Left lung (tissue), 10 donors: ENCODE data around the gene CORO7. TPM values are rescaled to one million over a fixed set of nuclear protein-coding genes. Genes with fewer than 3 reads are reported as not detected.

Experiments used
- ATAC-seq: fragments of 200-7000 bp; cut with Tn5 transposase; one replicate; pipeline ENCODE4 v1.9.1; 2020; ENCODE audit warnings: moderate library complexity
- DNase-seq, 4 donors: peaks; one replicate each; pipeline ENCODE4 v3.0.0-alpha.2; 2013 to 2020
- H3K27ac ChIP-seq, 2 donors: fragments of 200-600 bp; sonication (generic) in 1 of 2; one replicate each; pipeline versions ENCODE4 v1.5.0 to v1.8.0; 2020 to 2021
- H3K27me3 ChIP-seq, 2 donors: fragments of 200-600 bp; sonication (generic) in 1 of 2; one replicate each; pipeline versions ENCODE4 v1.5.0 to v1.8.0; 2020 to 2021
- H3K36me3 ChIP-seq, 2 donors: fragments of 200-600 bp; sonication (generic) in 1 of 2; one replicate each; pipeline versions ENCODE4 v1.5.0 to v1.8.0; 2020 to 2021
- H3K4me1 ChIP-seq, 2 donors: fragments of 200-600 bp; one replicate each; pipeline ENCODE4 v1.8.0; 2021
- H3K4me3 ChIP-seq, 2 donors: fragments of 200-600 bp; sonication (generic) in 1 of 2; one replicate each; pipeline versions ENCODE4 v1.5.0 to v1.8.0; 2020 to 2021; ENCODE audit warnings: mild to moderate bottlenecking in 1 of 2
- H3K9me3 ChIP-seq, 2 donors: fragments of 200-600 bp; sonication (generic) in 1 of 2; one replicate each; pipeline versions ENCODE4 v1.5.0 to v1.8.0; 2020 to 2021
- CTCF ChIP-seq, 2 donors: fragments of 200-600 bp; sonication (generic) in 1 of 2; IDR thresholded peaks; one replicate each; pipeline versions ENCODE4 v1.5.0 to v1.8.0; 2021; ENCODE audit warnings: antibody characterized with exemption in 2 of 2
- intact Hi-C, 2 donors: fragments of 100-400 bp; cut with DNase I; formaldehyde crosslinking; loops; one replicate each; pipeline versions ENCODE4 v1.11.2 to v1.14.2; 2022
- polyA plus RNA-seq, 6 donors: library from polyadenylated mRNA; unstranded; fragments of 120-200 nt; gene quantifications; one replicate each; pipeline ENCODE4 v1.2.1, GENCODE V29; 2013; ENCODE audit not compliant: insufficient read length in 6 of 6
- total RNA-seq, 2 donors: library from RNA; stranded (reverse); fragmentation: NEBNext Ultra II Directional; extraction: Animal tissue kit (Norgen Biotek cat#: 25700); gene quantifications; one replicate each; pipeline ENCODE4 v1.2.1, GENCODE V29; 2021
- donor health status: DM: no; HTN: yes; CAD: no.
- donor health status: DM: no; HTN: no; CAD: no.

Gene CORO7
- total and polyA plus RNA-seq, 8 donors: 15.7 to 81.7 (median 21.6) TPM

GRCh38 chr16:4349332-4349731 lies 67.1 kb downstream of the CORO7 start:
- Histone ChIP-seq H3K9me3 (no peaks in the 10 kb centered on the region), H3K27ac (no peak overlapping the region), H3K36me3 (peaks cover 0 to 6% of the 10 kb centered on the region in 2 donors), H3K4me1 (peaks cover 16 to 68% of the 10 kb centered on the region in 2 donors), H3K27me3 (no peaks in the 10 kb centered on the region), H3K4me3 (no peak overlapping the region)
- ATAC-seq (no peak), DNase-seq (no peak)
- intact Hi-C loops: no loop called here
- no peak for TF ChIP-seq CTCF (IDR thresholded peaks at IDR 0.05)

- ATAC-seq (peak; percentile 53), DNase-seq (peak in 1 of 4 donors; percentile 71)
- no peak for TF ChIP-seq CTCF (IDR thresholded peaks at IDR 0.05)
- intact Hi-C loops: no loop called here
- Histone ChIP-seq H3K36me3 (no peaks in the 10 kb centered on the region), H3K9me3 (no peaks in the 10 kb centered on the region), H3K27me3 (no peaks in the 10 kb centered on the region), H3K27ac (peak overlapping the region; percentile 26 to 76), H3K4me1 (peaks cover 19 to 78% of the 10 kb centered on the region in 2 donors), H3K4me3 (no peak overlapping the region)
Measured at GRCh38 chr16:4347765-4348509, 68.5 kb downstream of the CORO7 start.

- no peaks in the 10 kb centered on the region for H3K36me3 ChIP-seq
- intact Hi-C loops: no loop called here
- H3K4me1 ChIP-seq: peaks cover 21 to 83% of the 10 kb centered on the region in 2 donors
- DNase-seq: no peak
- H3K9me3 ChIP-seq: no peaks in the 10 kb centered on the region
- ATAC-seq: peak; percentile 18
- no peak overlapping the region for H3K4me3 ChIP-seq
- TF ChIP-seq CTCF (IDR thresholded peaks at IDR 0.05): no peak
- peak overlapping the region; percentile 26 to 76 for H3K27ac ChIP-seq
- H3K27me3 ChIP-seq: no peaks in the 10 kb centered on the region
Measured at GRCh38 chr16:4347010-4347409, 69.4 kb downstream of the CORO7 start.

- peak; percentile 49 for ATAC-seq
- H3K27me3 ChIP-seq: no peaks in the 10 kb centered on the region
- peak overlapping the region; percentile 7 to 76 for H3K27ac ChIP-seq
- peaks cover 0 to 6% of the 10 kb centered on the region in 2 donors for H3K36me3 ChIP-seq
- no peak for TF ChIP-seq CTCF (IDR thresholded peaks at IDR 0.05)
- intact Hi-C loops: no loop called here
- H3K4me3 ChIP-seq: no peak overlapping the region
- no peaks in the 10 kb centered on the region for H3K9me3 ChIP-seq
- DNase-seq: no peak
- peaks cover 21 to 78% of the 10 kb centered on the region in 2 donors for H3K4me1 ChIP-seq
Measured at GRCh38 chr16:4345836-4346781, 70.3 kb downstream of the CORO7 start.
